Right lobe of liver (tissue), 4 donors: Measurements from ENCODE around the gene FAXC.

Experiments used
- CTCF ChIP-seq, 4 donors: fragments of 200-600 bp in 3 of 4; fragments of 450-650 bp in 1 of 4; IDR thresholded peaks; one replicate each; pipeline versions ENCODE4 v1.5.1 to v1.8.0; 2016 to 2022; ENCODE audit warnings: antibody characterized with exemption in 4 of 4, mild to moderate bottlenecking in 2 of 4
- POLR2A ChIP-seq: fragments of 450-650 bp; IDR thresholded peaks from one replicate; pipeline ENCODE4 v1.6.1; 2017; ENCODE audit warnings: antibody characterized with exemption, mild to moderate bottlenecking
- donor health status: DM: no; HTN: no; CAD: no.
- donor health status: DM: no; HTN: no; CAD: no.
- donor health status: DM: no; HTN: yes; CAD: no.

GRCh38 chr6:99364026-99364425 lies 14.6 kb upstream of the FAXC start:
- TF ChIP-seq CTCF (IDR thresholded peaks at IDR 0.05) (no peak), POLR2A (no peak)
